PC-3 (cell line): ENCODE data around the gene BMP4. TPM values are rescaled to one million over a fixed set of nuclear protein-coding genes. Genes with fewer than 3 reads are reported as not detected.
A peak's percentile ranks its signal among the peaks of the same experiment; 100 is the strongest.

ENCODE experiments used
- ATAC-seq: fragments of 200-7000 bp; cut with Tn5 transposase; 2 replicates; pipeline ENCODE4 v1.9.1; 2020; ENCODE audit warnings: mild to moderate bottlenecking, moderate library complexity
- BruUV-seq: library from RNA; stranded (reverse); fragments of 400-500 nt; replicated peaks from 2 replicates; lab custom pipeline; 2021; lab: Mats Ljungman, UMichigan
- CTCF ChIA-PET: fragments of 300-600 bp; sonication (Branson Sonifier 250); formaldehyde crosslinking; loops from one replicate; lab custom pipeline; 2022; ENCODE audit warnings: antibody characterized with exemption; lab: Charles Lee
- POLR2A ChIA-PET: fragments of 300-600 bp; sonication (Branson Sonifier 250); formaldehyde crosslinking; loops from one replicate; lab custom pipeline; 2022; ENCODE audit warnings: antibody characterized with exemption; ENCODE audit not compliant: unreplicated experiment; lab: Charles Lee
- DNase-seq: peaks from one replicate; pipeline ENCODE4 v3.0.0-alpha.2; 2015
- H2AFZ ChIP-seq: fragments of 300-600 bp; sonication (generic); 2 replicates; pipeline ENCODE4 v1.6.0; 2016; ENCODE audit warnings: antibody characterized with exemption, low read length
- H3F3A ChIP-seq: fragments of 300-600 bp; sonication (generic); one replicate; pipeline ENCODE4 v1.6.0; 2017; ENCODE audit warnings: antibody characterized with exemption, low read length, control low read depth, mild to moderate bottlenecking; ENCODE audit not compliant: unreplicated experiment
- H3K27ac ChIP-seq: fragments of 300-600 bp; sonication (generic); 2 replicates; pipeline ENCODE4 v1.5.1; 2016; ENCODE audit warnings: mild to moderate bottlenecking, low read length
- H3K27me3 ChIP-seq: fragments of 300-600 bp; sonication (generic); 2 replicates; pipeline ENCODE4 v1.6.1; 2016; ENCODE audit warnings: low read length, mixed read lengths
- H3K36me3 ChIP-seq: fragments of 300-600 bp; sonication (generic); 2 replicates; pipeline ENCODE4 v1.6.1; 2016; ENCODE audit warnings: low read depth, mixed run types, low read length, mixed read lengths
- H3K4me1 ChIP-seq: fragments of 300-600 bp; sonication (generic); 2 replicates; pipeline ENCODE4 v1.5.1; 2016; ENCODE audit warnings: low read length; ENCODE audit not compliant: insufficient read depth
- H3K4me2 ChIP-seq: fragments of 300-600 bp; sonication (generic); 2 replicates; pipeline ENCODE4 v1.6.0; 2016; ENCODE audit warnings: low read length
- H3K4me3 ChIP-seq: fragments of 300-600 bp; sonication (generic); 2 replicates; pipeline ENCODE4 v1.5.1; 2016; ENCODE audit warnings: mild to moderate bottlenecking, low read length, mixed read lengths
- H3K79me2 ChIP-seq: fragments of 300-600 bp; sonication (generic); 2 replicates; pipeline ENCODE4 v1.6.1; 2017; ENCODE audit warnings: low read length, mixed read lengths
- H3K9ac ChIP-seq: fragments of 300-600 bp; sonication (generic); 2 replicates; pipeline ENCODE4 v1.6.0; 2016; ENCODE audit warnings: mild to moderate bottlenecking, low read length
- H3K9me2 ChIP-seq: fragments of 300-600 bp; sonication (generic); replicated peaks from 2 replicates; pipeline ENCODE4 v1.6.1; 2016; ENCODE audit warnings: mixed run types, low read length, mixed read lengths
- H3K9me3 ChIP-seq: fragments of 300-600 bp; sonication (generic); 2 replicates; pipeline ENCODE4 v1.6.1; 2016; ENCODE audit warnings: low read length, mixed read lengths
- H4K20me1 ChIP-seq: fragments of 300-600 bp; sonication (generic); 2 replicates; pipeline ENCODE4 v1.6.1; 2016; ENCODE audit warnings: low read length, mixed read lengths
- EZH2 ChIP-seq: fragments of 300-600 bp; sonication (generic); IDR thresholded peaks from one replicate; pipeline ENCODE4 v1.6.1; 2017; ENCODE audit warnings: antibody characterized with exemption, mild to moderate bottlenecking, low read length; ENCODE audit not compliant: unreplicated experiment
- EZH2phosphoT487 ChIP-seq: fragments of 300-600 bp; sonication (generic); IDR thresholded peaks from 2 replicates; pipeline ENCODE4 v1.6.1; 2018; ENCODE audit warnings: mild to moderate bottlenecking, antibody characterized with exemption, low read length, borderline replicate concordance
- intact Hi-C: fragments of 100-400 bp; cut with micrococcal nuclease; formaldehyde crosslinking; loops from 2 replicates; pipeline ENCODE4 v1.9.0; 2023
- total RNA-seq: library from RNA; depleted of rRNA; stranded (reverse); fragments of >200 nt; gene quantifications from 2 replicates; pipeline ENCODE4 v1.2.3, GENCODE V29; 2014
- TF ChIP-seq, protein P1 (sequence below): fragments of 300-600 bp; sonication (generic); conservative IDR thresholded peaks from 2 replicates; pipeline ENCODE4 v1.5.1; 2017; ENCODE audit warnings: antibody characterized with exemption, low read depth, mild to moderate bottlenecking, low read length

Gene BMP4
- total RNA-seq, 1 experiment from 2014 or later = 8.7 TPM

DNA sequence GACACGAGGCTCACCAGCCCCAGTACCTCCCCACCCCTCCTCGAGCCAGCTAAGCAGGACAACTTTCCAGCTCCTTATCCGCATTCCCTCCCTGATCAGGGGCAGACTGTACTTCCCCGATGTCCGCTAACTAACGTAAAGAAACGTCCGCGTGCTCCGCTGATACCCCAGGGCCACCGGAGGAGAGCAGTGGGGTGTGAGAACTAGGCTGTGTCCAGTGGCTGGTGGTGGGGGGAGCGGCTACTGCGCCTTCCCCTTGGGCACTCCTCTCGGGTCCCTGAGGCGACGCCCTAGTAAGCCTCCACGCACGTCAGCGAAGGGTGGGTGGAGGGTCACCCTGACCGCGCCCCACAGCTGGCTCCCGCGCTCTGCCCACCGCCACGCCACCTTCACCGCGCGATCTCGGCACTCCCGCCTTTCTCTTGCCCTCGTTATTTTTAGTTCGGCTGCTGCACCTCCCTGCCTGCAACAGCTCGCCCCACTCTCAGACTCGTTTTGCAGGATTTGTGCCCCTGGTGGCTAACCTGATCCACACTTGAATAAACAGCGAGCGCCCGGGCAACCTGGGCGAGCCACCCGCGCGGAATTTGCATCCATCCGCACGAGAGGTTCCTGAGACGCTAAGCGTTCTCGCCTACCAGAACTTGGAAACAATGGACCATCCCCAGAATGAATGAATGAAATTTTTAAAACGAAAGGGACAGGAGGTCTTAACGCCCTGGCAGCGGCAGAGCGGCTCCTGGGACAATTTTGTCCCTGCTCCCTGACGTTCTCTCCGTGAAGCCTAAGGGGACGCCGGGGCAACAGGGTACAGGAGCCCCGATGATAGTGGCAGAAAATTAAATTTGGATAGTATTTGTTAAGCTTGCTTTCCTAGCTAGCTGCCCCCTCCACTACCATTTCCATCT is 6.9 kb upstream of the BMP4 start:
- Histone ChIP-seq H3K9ac (no peak overlapping the region), H3K4me2 (peak overlapping the region; percentile 80), H3K4me1 (peaks cover 5% of the 10 kb centered on the region; the same call in 1 of the 2 replicates), H4K20me1 (no peaks in the 10 kb centered on the region), H3K79me2 (no peaks in the 10 kb centered on the region), H3K36me3 (no peaks in the 10 kb centered on the region), H3K4me3 (peak overlapping the region; percentile 53), H2AFZ (peak overlapping the region; percentile 80), H3F3A (no peaks in the 10 kb centered on the region), H3K9me3 (no peaks in the 10 kb centered on the region), H3K27me3 (no peaks in the 10 kb centered on the region), H3K9me2 (no peaks in the 10 kb centered on the region), H3K27ac (no peak overlapping the region)
- BruUV-seq = no TSS peak
- intact Hi-C loops = no loop called here
- ChIA-PET POLR2A (interaction anchor here (0.5 to 0.6 kb wide), 2 partner anchors 20 to 380 kb away, joined by 3 to 4 read pairs; no protein-coding TSS in a partner anchor), CTCF (interaction anchor here (0.6 to 1.1 kb wide), 2 partner anchors 10 to 362 kb away, joined by 3 read pairs; no protein-coding TSS in a partner anchor)
- peak; percentile 63 for DNase-seq
- TF ChIP-seq, protein P1, sequence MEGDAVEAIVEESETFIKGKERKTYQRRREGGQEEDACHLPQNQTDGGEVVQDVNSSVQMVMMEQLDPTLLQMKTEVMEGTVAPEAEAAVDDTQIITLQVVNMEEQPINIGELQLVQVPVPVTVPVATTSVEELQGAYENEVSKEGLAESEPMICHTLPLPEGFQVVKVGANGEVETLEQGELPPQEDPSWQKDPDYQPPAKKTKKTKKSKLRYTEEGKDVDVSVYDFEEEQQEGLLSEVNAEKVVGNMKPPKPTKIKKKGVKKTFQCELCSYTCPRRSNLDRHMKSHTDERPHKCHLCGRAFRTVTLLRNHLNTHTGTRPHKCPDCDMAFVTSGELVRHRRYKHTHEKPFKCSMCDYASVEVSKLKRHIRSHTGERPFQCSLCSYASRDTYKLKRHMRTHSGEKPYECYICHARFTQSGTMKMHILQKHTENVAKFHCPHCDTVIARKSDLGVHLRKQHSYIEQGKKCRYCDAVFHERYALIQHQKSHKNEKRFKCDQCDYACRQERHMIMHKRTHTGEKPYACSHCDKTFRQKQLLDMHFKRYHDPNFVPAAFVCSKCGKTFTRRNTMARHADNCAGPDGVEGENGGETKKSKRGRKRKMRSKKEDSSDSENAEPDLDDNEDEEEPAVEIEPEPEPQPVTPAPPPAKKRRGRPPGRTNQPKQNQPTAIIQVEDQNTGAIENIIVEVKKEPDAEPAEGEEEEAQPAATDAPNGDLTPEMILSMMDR = peak; percentile 63
- TF ChIP-seq EZH2phosphoT487 (no peak), EZH2 (no peak)
- ATAC-seq = peak; percentile 93

GRCh38 chr14:53962953-53963319 is 6.3 kb upstream of the BMP4 start:
- BruUV-seq = no TSS peak
- DNase-seq = no peak
- H4K20me1 ChIP-seq = no peaks in the 10 kb centered on the region
- TF ChIP-seq EZH2phosphoT487 (no peak), EZH2 (no peak)
- TF ChIP-seq, protein P1 = no peak
- ChIA-PET CTCF (interaction anchor here (0.6 to 1.1 kb wide), 2 partner anchors 10 to 362 kb away, joined by 3 read pairs; no protein-coding TSS in a partner anchor), POLR2A (no interaction called here)
- H3K79me2 ChIP-seq = no peaks in the 10 kb centered on the region
- H3K36me3 ChIP-seq = no peaks in the 10 kb centered on the region
- no peak overlapping the region for H3K27ac ChIP-seq
- H3K9ac ChIP-seq = no peak overlapping the region
- H3K9me3 ChIP-seq = no peaks in the 10 kb centered on the region
- peak overlapping the region; percentile 80; the same call in 1 of the 2 replicates for H3K4me2 ChIP-seq
- H3K9me2 ChIP-seq = no peaks in the 10 kb centered on the region
- H3K4me3 ChIP-seq = no peak overlapping the region
- intact Hi-C loops = no loop called here
- H2AFZ ChIP-seq = no peak overlapping the region; the same call in 1 of the 2 replicates
- H3K27me3 ChIP-seq = no peaks in the 10 kb centered on the region
- ATAC-seq = no peak
- peaks cover 5% of the 10 kb centered on the region; the same call in 1 of the 2 replicates for H3K4me1 ChIP-seq
- H3F3A ChIP-seq = no peaks in the 10 kb centered on the region
